ENCODE data around the gene PIM2.

DNA sequence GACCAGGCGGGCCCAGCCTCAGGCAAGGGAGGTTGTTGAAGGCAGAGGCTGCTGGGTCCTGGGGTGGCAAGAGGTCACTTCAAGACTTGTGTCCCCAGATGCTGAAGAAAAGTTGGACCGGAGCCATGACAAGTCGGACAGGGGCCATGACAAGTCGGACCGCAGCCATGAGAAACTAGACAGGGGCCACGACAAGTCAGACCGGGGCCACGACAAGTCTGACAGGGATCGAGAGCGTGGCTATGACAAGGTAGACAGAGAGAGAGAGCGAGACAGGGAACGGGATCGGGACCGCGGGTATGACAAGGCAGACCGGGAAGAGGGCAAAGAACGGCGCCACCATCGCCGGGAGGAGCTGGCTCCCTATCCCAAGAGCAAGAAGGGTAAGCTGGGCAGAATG lies 16.7 kb downstream of the PIM2 start:
- TF ChIP-seq, protein P1, sequence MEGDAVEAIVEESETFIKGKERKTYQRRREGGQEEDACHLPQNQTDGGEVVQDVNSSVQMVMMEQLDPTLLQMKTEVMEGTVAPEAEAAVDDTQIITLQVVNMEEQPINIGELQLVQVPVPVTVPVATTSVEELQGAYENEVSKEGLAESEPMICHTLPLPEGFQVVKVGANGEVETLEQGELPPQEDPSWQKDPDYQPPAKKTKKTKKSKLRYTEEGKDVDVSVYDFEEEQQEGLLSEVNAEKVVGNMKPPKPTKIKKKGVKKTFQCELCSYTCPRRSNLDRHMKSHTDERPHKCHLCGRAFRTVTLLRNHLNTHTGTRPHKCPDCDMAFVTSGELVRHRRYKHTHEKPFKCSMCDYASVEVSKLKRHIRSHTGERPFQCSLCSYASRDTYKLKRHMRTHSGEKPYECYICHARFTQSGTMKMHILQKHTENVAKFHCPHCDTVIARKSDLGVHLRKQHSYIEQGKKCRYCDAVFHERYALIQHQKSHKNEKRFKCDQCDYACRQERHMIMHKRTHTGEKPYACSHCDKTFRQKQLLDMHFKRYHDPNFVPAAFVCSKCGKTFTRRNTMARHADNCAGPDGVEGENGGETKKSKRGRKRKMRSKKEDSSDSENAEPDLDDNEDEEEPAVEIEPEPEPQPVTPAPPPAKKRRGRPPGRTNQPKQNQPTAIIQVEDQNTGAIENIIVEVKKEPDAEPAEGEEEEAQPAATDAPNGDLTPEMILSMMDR (IDR thresholded peaks at IDR 0.05 in 4 of 5, conservative IDR thresholded peaks at IDR 0.05 in 1 of 5) = no peak
- TF ChIP-seq POLR2A (IDR thresholded peaks at IDR 0.05) = no peak
